Activated naive CD8-positive, alpha-beta T cell treated with anti-CD3 and anti-CD28 coated beads, Interleukin-2, amount 10 ng/mL, durations not matched to agents 7 days and 5 days (primary cell): Measurements from ENCODE around the gene KRTAP4-3. TPM values are rescaled to one million over a fixed set of nuclear protein-coding genes. Genes with fewer than 3 reads are reported as not detected.
A peak's percentile ranks its signal among the peaks of the same experiment; 100 is the strongest.
"Not testable (repeated sequence)": the region's sequence is repeated elsewhere in the genome, so short reads cannot be mapped to it uniquely, and the experiment has no call there.

Experiments used
- ATAC-seq: fragments of 150-1000 bp; cut with Tn5 transposase; one replicate; pipeline ENCODE4 v1.10.0; 2021; ENCODE audit warnings: low read depth, moderate library complexity
- POLR2A ChIA-PET: fragments of 350-600 bp; sonication (Branson Sonifier 250); formaldehyde crosslinking; loops from one replicate; lab custom pipeline; 2021; ENCODE audit warnings: antibody characterized with exemption; lab: Charles Lee
- DNase-seq: peaks from one replicate; pipeline ENCODE4 v3.0.0; 2021
- H3K27ac Mint-ChIP-seq: one replicate; pipeline ENCODE4 v1.8.0; 2022; ENCODE audit warnings: mild to moderate bottlenecking, mixed read lengths
- H3K27me3 Mint-ChIP-seq: one replicate; pipeline ENCODE4 v1.8.0; 2022; ENCODE audit warnings: mild to moderate bottlenecking, moderate library complexity, mixed read lengths
- H3K36me3 Mint-ChIP-seq: one replicate; pipeline ENCODE4 v1.8.0; 2021; ENCODE audit warnings: mild to moderate bottlenecking, mixed read lengths
- H3K4me1 Mint-ChIP-seq: one replicate; pipeline ENCODE4 v1.8.0; 2021; ENCODE audit warnings: mixed read lengths
- H3K4me3 Mint-ChIP-seq: one replicate; pipeline ENCODE4 v1.8.0; 2022; ENCODE audit warnings: mild to moderate bottlenecking, moderate library complexity, mixed read lengths
- H3K9me3 Mint-ChIP-seq: one replicate; pipeline ENCODE4 v1.8.0; 2021; ENCODE audit warnings: mixed read lengths
- total RNA-seq, 2 experiments: library from RNA; stranded (reverse); gene quantifications; one replicate each; pipeline ENCODE4 v1.2.3, GENCODE V29; 2021

KRTAP4-3 gene
- not detected for total RNA-seq

DNA sequence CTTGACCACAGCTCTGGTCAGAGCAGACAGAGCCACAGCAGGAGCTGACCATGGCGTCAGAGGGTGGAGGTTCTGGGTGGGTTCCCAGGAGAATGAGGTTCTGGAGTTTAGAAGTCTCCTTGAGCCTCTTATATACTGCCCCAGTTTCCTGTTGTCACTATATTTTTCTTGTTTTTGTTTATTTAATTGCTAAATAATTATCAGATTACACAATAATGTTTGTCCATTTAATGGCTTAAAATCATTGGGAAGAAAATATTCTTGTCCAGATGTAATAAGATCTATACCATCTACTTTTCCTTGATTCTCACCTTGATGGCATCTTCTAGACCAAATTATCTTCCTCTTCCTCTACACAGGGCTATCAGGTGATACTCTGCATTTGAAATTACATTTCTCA, at the start of gene KRTAP4-3:
TSS of gene KRTAP4-3 (minus strand) at position 101 of the 400 bp plus-strand sequence. CDS start at position 52, 49 bp downstream.
- Mint-ChIP-seq H3K4me3 (no peak within 1 kb of the TSS), H3K27ac (peak within 1 kb of the TSS; percentile 55), H3K9me3 (no peaks in the 10 kb centered on the region), H3K36me3 (no peaks in the 10 kb centered on the region), H3K27me3 (no peaks in the 10 kb centered on the region), H3K4me1 (no peaks in the 10 kb centered on the region)
- POLR2A ChIA-PET = no interaction called here
- ATAC-seq (no peak), DNase-seq (no peak)

- Mint-ChIP-seq H3K27me3 (no peaks in the 10 kb centered on the region), H3K9me3 (peaks cover 6% of the 10 kb centered on the region)
- no peak for DNase-seq
These were observed 47.7 kb upstream of the KRTAP4-3 start for GRCh38 chr17:41215681-41216080.

GRCh38 chr17:41212524-41213169, 44.6 kb upstream of the KRTAP4-3 start:
- H3K27ac Mint-ChIP-seq = no peak overlapping the region

More at GRCh38 chr17:41215681-41216080, 47.7 kb upstream of the KRTAP4-3 start:
- Mint-ChIP-seq H3K4me3 (no peak overlapping the region), H3K36me3 (no peaks in the 10 kb centered on the region), H3K4me1 (no peaks in the 10 kb centered on the region), H3K27ac (no peak overlapping the region)
- POLR2A ChIA-PET = no interaction called here
- no peak for ATAC-seq

DNA sequence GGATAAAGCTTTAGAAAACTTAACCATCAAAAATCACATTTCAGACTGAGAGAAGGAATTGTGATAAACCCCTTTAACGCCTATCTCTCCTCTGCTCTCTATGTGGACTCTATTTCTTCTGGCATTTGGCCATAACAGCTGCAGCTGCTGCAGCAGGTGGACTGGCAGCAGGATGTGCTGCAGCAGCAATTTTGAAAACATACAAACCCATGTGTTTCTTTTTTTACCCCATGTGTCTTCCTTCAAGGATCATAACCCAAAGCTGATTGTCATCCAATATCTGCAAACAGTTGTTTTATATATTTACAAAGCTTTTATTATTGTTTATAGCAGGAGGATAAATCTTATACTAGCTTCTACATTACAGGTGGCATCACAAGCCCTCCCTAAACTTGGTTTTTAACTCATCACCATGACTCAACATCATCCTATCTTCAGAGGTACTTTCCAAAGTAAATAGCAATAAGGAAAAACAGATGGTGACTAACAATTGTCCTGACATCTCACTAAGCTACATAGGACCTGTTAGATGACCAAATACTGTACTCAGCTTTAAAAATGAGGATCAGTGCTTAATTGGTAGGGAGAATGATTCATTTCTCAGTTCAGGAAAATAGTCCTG, 43.9 kb upstream of the KRTAP4-3 start:
- Mint-ChIP-seq H3K27ac (no peak overlapping the region), H3K9me3 (peaks cover 1% of the 10 kb centered on the region), H3K4me3 (no peak overlapping the region), H3K27me3 (peaks cover 10% of the 10 kb centered on the region), H3K36me3 (no peaks in the 10 kb centered on the region), H3K4me1 (no peaks in the 10 kb centered on the region)
- DNase-seq (no peak), ATAC-seq (no peak)
- POLR2A ChIA-PET = no interaction called here

More at GRCh38 chr17:41212524-41213169, 44.6 kb upstream of the KRTAP4-3 start:
- DNase-seq (no peak), ATAC-seq (no peak)
- no peaks in the 10 kb centered on the region for H3K36me3 Mint-ChIP-seq
- no peak overlapping the region for H3K4me3 Mint-ChIP-seq
- no peaks in the 10 kb centered on the region for H3K4me1 Mint-ChIP-seq
- POLR2A ChIA-PET = no interaction called here
- peaks cover 10% of the 10 kb centered on the region for H3K27me3 Mint-ChIP-seq
- peaks cover 1% of the 10 kb centered on the region for H3K9me3 Mint-ChIP-seq

DNA sequence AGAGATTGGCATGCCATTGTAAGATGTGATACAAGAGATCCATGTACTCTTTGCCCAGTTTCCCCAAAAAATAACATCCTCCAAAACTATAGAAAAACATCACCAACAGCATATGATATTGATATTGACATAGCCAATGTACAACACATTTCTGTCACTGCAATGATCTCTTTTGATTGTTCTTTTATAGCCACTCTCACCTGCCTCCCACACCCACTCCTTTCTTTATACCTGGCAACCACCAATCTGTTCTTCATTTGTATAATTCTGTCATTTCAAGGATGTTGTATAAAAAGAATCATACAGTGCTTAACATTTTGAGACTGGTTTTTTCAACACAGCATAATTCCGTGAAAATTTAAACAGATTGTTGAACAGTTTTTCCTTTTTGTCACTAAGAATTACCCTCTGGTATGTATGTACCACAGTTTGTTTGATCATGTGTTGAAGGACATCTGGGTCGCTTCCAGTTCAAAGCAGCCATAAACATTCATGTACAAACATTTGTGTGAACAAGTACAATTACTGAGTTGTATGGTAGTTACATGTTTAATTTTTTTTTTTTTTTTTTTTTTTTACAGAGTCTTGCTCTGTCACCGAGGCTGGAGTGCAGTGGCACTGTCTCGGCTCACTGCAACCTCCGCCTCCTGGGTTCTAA, 31.5 kb upstream of the KRTAP4-3 start:
- DNase-seq (no peak), ATAC-seq (no peak)
- Mint-ChIP-seq H3K4me3 (no peak overlapping the region), H3K36me3 (no peaks in the 10 kb centered on the region), H3K27ac (no peak overlapping the region), H3K9me3 (no peaks in the 10 kb centered on the region), H3K4me1 (no peaks in the 10 kb centered on the region), H3K27me3 (no peaks in the 10 kb centered on the region)
- POLR2A ChIA-PET = no interaction called here

GRCh38 chr17:41196068-41196467, 28.0 kb upstream of the KRTAP4-3 start:
- H3K9me3 Mint-ChIP-seq = peaks cover 1% of the 10 kb centered on the region
- POLR2A ChIA-PET = no interaction called here
- no peak overlapping the region for H3K27ac Mint-ChIP-seq
- no peak overlapping the region for H3K4me3 Mint-ChIP-seq
- DNase-seq = no peak
- no peaks in the 10 kb centered on the region for H3K36me3 Mint-ChIP-seq
- no peaks in the 10 kb centered on the region for H3K4me1 Mint-ChIP-seq
- no peak for ATAC-seq
- H3K27me3 Mint-ChIP-seq = no peaks in the 10 kb centered on the region

GRCh38 chr17:41190328-41190727, 22.3 kb upstream of the KRTAP4-3 start:
- H3K27me3 Mint-ChIP-seq = peaks cover 3% of the 10 kb centered on the region
- H3K27ac Mint-ChIP-seq = no peak overlapping the region
- no peak overlapping the region for H3K4me3 Mint-ChIP-seq

GRCh38 chr17:41189837-41190318, 21.9 kb upstream of the KRTAP4-3 start, which contains the start of gene KRTAP9-1:
KRTAP9-1 (plus strand) TSS chr17:41189887; CDS start chr17:41189887, 0 bp downstream.
- H3K27ac Mint-ChIP-seq, DNase-seq, H3K9me3 Mint-ChIP-seq, ATAC-seq, H3K4me3 Mint-ChIP-seq, H3K36me3 Mint-ChIP-seq, H3K27me3 Mint-ChIP-seq, H3K4me1 Mint-ChIP-seq, POLR2A ChIA-PET: not testable (repeated sequence)

More at GRCh38 chr17:41190328-41190727, 22.3 kb upstream of the KRTAP4-3 start:
- POLR2A ChIA-PET = no interaction called here
- DNase-seq = no peak
- no peak for ATAC-seq
- H3K9me3 Mint-ChIP-seq = peaks cover 1% of the 10 kb centered on the region
- H3K4me1 Mint-ChIP-seq = no peaks in the 10 kb centered on the region
- no peaks in the 10 kb centered on the region for H3K36me3 Mint-ChIP-seq

GRCh38 chr17:41186872-41187271, 18.9 kb upstream of the KRTAP4-3 start:
- Mint-ChIP-seq H3K27me3 (peaks cover 3% of the 10 kb centered on the region), H3K27ac (no peak overlapping the region), H3K4me1 (no peaks in the 10 kb centered on the region), H3K9me3 (no peaks in the 10 kb centered on the region), H3K36me3 (no peaks in the 10 kb centered on the region), H3K4me3 (no peak overlapping the region)
- ATAC-seq (no peak), DNase-seq (no peak)
- POLR2A ChIA-PET = no interaction called here

DNA sequence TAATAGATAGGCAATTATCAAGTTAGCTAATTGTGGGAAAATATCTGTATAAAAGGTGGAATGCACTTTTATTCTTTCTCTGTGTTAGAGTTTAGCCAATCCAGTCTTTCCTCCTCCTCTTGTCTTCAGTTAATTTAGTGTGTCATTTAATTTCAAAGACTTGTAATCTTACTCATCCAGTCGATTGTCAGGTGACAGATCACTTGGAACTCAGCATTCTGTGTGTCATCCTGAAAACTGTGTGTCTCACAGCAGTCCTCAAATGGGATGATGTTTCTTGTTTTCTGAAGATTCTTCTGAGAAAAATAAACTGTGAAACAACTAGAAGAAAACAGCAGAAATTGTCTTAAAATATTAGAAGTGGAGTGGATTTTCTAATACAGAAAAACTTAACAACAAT, 17.0 kb upstream of the KRTAP4-3 start:
- H3K4me1 Mint-ChIP-seq = no peaks in the 10 kb centered on the region
- POLR2A ChIA-PET = no interaction called here

DNA sequence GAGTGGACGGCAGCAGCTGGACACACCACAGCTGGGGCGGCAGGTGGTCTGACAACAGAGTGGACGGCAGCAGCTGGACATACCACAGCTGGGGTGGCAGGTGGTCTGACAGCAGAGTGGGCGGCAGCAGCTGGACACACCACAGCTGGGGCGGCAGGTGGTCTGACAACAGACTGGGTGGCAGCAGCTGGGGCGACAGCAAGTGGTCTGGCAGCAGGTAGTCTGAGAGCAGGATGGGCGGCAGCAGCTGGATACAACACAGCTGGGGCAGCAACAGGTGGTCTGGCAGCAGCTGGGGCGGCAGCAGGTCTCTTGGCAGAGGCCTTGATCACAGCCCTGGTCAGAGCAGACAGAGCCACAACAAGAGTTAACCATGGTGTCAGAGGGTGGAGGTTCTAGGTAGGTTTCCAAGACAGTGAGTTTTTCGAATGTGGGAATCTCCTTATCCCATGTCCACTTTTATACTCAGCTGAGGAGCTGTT, 16.5 kb upstream of the KRTAP4-3 start, which contains the start of gene KRTAP4-1:
TSS of gene KRTAP4-1 (minus strand) at position 432 of the 482 bp plus-strand sequence. CDS start at position 375, 57 bp downstream.
- Mint-ChIP-seq H3K27me3 (peaks cover 3% of the 10 kb centered on the region), H3K4me3 (no peak within 1 kb of the TSS), H3K9me3 (no peaks in the 10 kb centered on the region), H3K36me3 (no peaks in the 10 kb centered on the region), H3K4me1 (no peaks in the 10 kb centered on the region), H3K27ac (no peak within 1 kb of the TSS)
- POLR2A ChIA-PET = no interaction called here
- no peak for DNase-seq
- no peak for ATAC-seq

More for the DNA sequence above, 17.0 kb upstream of the KRTAP4-3 start:
- Mint-ChIP-seq H3K36me3 (no peaks in the 10 kb centered on the region), H3K27ac (no peak overlapping the region), H3K9me3 (no peaks in the 10 kb centered on the region), H3K4me3 (no peak overlapping the region), H3K27me3 (peaks cover 3% of the 10 kb centered on the region)
- DNase-seq (no peak), ATAC-seq (no peak)

- Mint-ChIP-seq H3K27ac (no peak overlapping the region), H3K4me1 (no peaks in the 10 kb centered on the region), H3K27me3 (no peaks in the 10 kb centered on the region), H3K36me3 (no peaks in the 10 kb centered on the region), H3K4me3 (no peak overlapping the region), H3K9me3 (no peaks in the 10 kb centered on the region)
- DNase-seq (no peak), ATAC-seq (no peak)
- POLR2A ChIA-PET = no interaction called here
These were observed 11.0 kb upstream of the KRTAP4-3 start for GRCh38 chr17:41178843-41179616.

DNA sequence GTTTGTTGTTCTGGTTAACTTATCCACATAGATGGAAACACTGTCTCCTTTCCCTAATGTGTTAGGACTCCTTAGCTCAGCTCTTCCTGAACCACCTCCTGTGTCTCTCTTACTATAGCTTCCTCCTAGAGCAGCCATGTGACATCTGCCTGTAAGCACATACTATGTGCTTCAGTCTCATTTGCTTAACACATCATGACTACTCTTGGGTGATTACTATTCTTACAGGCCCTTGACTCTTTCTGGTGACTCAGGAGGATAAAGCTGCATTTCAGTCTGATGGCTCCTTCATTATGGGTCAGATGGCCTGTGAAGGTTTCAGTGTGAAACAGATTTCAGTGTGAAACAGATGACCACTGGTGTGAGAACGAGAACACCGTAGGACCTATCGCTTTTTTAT, 10.3 kb upstream of the KRTAP4-3 start:
- Mint-ChIP-seq H3K27me3 (no peaks in the 10 kb centered on the region), H3K27ac (no peak overlapping the region), H3K4me3 (no peak overlapping the region), H3K9me3 (no peaks in the 10 kb centered on the region), H3K36me3 (no peaks in the 10 kb centered on the region), H3K4me1 (no peaks in the 10 kb centered on the region)
- POLR2A ChIA-PET = no interaction called here
- ATAC-seq = no peak
- DNase-seq = no peak
